MM.1S (cell line): ENCODE data around the gene NUFIP2.

Experiments used
- DNase-seq: peaks from one replicate; pipeline ENCODE4 v3.0.0-alpha.2; 2015
- H2AFZ ChIP-seq: fragments of 300-600 bp; sonication (generic); 2 replicates; pipeline ENCODE4 v1.6.0; 2016; ENCODE audit warnings: antibody characterized with exemption, low read length
- H3F3A ChIP-seq: fragments of 300-600 bp; sonication (generic); 2 replicates; pipeline ENCODE4 v1.6.1; 2016; ENCODE audit warnings: mild to moderate bottlenecking, antibody characterized with exemption, low read length, moderate library complexity, mixed read lengths; ENCODE audit not compliant: insufficient read depth
- H3K27ac ChIP-seq: fragments of 300-600 bp; sonication (generic); 2 replicates; pipeline ENCODE4 v1.5.1; 2016; ENCODE audit warnings: mild to moderate bottlenecking, low read length
- H3K27me3 ChIP-seq: fragments of 300-600 bp; sonication (generic); replicated peaks from 2 replicates; pipeline ENCODE4 v1.6.0; 2016; ENCODE audit warnings: low read length; ENCODE audit not compliant: insufficient read depth
- H3K36me3 ChIP-seq: fragments of 300-600 bp; sonication (generic); replicated peaks from 2 replicates; pipeline ENCODE4 v1.6.1; 2016; ENCODE audit warnings: mild to moderate bottlenecking, low read length, mixed read lengths; ENCODE audit not compliant: insufficient read depth
- H3K4me1 ChIP-seq: fragments of 300-600 bp; sonication (generic); 2 replicates; pipeline ENCODE4 v1.6.1; 2016; ENCODE audit warnings: low read length, mixed read lengths
- H3K4me2 ChIP-seq: fragments of 300-600 bp; sonication (generic); 2 replicates; pipeline ENCODE4 v1.6.0; 2016; ENCODE audit warnings: low read depth, low read length
- H3K4me3 ChIP-seq: fragments of 300-600 bp; sonication (generic); 2 replicates; pipeline ENCODE4 v1.5.1; 2016; ENCODE audit warnings: low read length, mixed read lengths
- H3K79me2 ChIP-seq: fragments of 300-600 bp; sonication (generic); 2 replicates; pipeline ENCODE4 v1.6.1; 2016; ENCODE audit warnings: mixed run types, low read length, mixed read lengths
- H3K9ac ChIP-seq: fragments of 300-600 bp; sonication (generic); 2 replicates; pipeline ENCODE4 v1.6.1; 2016; ENCODE audit warnings: low read length, mixed read lengths
- H3K9me2 ChIP-seq: fragments of 300-600 bp; sonication (generic); replicated peaks from 2 replicates; pipeline ENCODE4 v1.6.1; 2016; ENCODE audit warnings: mild to moderate bottlenecking, low read length, mixed read lengths; ENCODE audit not compliant: insufficient read depth
- H3K9me3 ChIP-seq: fragments of 300-600 bp; sonication (generic); replicated peaks from 2 replicates; pipeline ENCODE4 v1.6.1; 2016; ENCODE audit warnings: mild to moderate bottlenecking, low read length, mixed read lengths; ENCODE audit not compliant: insufficient read depth
- H4K20me1 ChIP-seq: fragments of 300-600 bp; sonication (generic); 2 replicates; pipeline ENCODE4 v1.6.1; 2016; ENCODE audit warnings: mild to moderate bottlenecking, low read length, moderate library complexity, mixed read lengths; ENCODE audit not compliant: insufficient read depth
- EZH2 ChIP-seq: fragments of 300-600 bp; sonication (generic); optimal IDR thresholded peaks from 2 replicates; pipeline ENCODE3; 2017; ENCODE audit warnings: low read depth, mild to moderate bottlenecking, antibody characterized with exemption, low read length, mixed read lengths
- EZH2phosphoT487 ChIP-seq: fragments of 300-600 bp; sonication (generic); IDR thresholded peaks from 2 replicates; pipeline ENCODE4 v1.6.1; 2018; ENCODE audit warnings: antibody characterized with exemption, low read length
- TF ChIP-seq, protein P1 (sequence below): fragments of 300-600 bp; sonication (generic); IDR thresholded peaks from 2 replicates; pipeline ENCODE4 v1.5.1; 2016; ENCODE audit warnings: antibody characterized with exemption, low read length, mixed read lengths

Gene NUFIP2

DNA sequence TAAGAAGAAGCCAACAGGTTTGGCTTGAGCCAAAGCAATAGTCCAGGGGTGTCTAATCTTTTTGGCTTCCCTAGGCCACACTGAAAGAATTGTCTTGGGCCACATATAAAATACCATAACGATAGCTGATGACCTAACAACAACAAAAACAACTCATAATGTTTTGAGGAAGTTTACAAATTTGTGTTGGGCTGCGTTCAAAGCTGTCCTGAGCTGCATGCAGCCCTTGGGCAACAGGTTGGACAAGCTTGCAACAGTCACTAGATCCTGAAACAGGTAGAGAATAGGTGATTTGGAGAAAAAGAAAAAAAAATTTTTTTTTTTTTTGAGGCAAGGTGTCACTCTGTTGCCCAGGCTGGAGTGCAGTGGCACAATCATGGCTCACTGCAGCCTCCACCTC is 42.8 kb downstream of the NUFIP2 start:
- TF ChIP-seq EZH2 = no peak
- TF ChIP-seq EZH2phosphoT487 = no peak
- TF ChIP-seq, protein P1, sequence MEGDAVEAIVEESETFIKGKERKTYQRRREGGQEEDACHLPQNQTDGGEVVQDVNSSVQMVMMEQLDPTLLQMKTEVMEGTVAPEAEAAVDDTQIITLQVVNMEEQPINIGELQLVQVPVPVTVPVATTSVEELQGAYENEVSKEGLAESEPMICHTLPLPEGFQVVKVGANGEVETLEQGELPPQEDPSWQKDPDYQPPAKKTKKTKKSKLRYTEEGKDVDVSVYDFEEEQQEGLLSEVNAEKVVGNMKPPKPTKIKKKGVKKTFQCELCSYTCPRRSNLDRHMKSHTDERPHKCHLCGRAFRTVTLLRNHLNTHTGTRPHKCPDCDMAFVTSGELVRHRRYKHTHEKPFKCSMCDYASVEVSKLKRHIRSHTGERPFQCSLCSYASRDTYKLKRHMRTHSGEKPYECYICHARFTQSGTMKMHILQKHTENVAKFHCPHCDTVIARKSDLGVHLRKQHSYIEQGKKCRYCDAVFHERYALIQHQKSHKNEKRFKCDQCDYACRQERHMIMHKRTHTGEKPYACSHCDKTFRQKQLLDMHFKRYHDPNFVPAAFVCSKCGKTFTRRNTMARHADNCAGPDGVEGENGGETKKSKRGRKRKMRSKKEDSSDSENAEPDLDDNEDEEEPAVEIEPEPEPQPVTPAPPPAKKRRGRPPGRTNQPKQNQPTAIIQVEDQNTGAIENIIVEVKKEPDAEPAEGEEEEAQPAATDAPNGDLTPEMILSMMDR = no peak
- Histone ChIP-seq H3K9ac (no peak overlapping the region), H3K27me3 (no peaks in the 10 kb centered on the region), H3F3A (peaks cover 19% of the 10 kb centered on the region), H3K27ac (no peak overlapping the region), H4K20me1 (no peaks in the 10 kb centered on the region), H3K9me2 (no peaks in the 10 kb centered on the region), H3K4me2 (no peak overlapping the region), H3K4me1 (0 out of 2 replicates have a peak, but pooled peaks cover 3% of the 10 kb centered on the region), H3K4me3 (no peak overlapping the region), H3K36me3 (no peaks in the 10 kb centered on the region), H3K79me2 (no peaks in the 10 kb centered on the region), H3K9me3 (no peaks in the 10 kb centered on the region), H2AFZ (no peak overlapping the region)
- DNase-seq = no peak

DNA sequence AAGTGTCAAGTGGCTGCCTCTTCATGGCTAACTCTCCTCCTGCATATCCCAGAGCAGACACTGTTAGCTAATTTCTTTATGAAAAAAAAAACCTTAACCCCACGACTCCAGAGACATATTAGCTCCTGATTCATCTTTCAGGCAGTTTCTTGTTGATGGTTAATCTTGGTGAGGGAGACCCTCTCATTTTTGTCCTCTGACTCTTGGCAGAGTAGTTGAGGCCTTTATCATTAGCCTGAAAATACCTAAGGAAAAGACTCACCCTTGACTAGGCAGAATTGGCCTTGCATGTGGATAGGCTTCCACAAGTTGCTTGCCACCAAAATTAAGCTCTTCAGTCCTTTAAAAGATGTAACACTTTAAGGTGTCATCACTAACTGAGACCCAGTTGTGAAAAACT is 43.3 kb downstream of the NUFIP2 start:
- Histone ChIP-seq H3K4me2 (no peak overlapping the region), H3K27ac (no peak overlapping the region), H3F3A (peaks cover 19% of the 10 kb centered on the region), H3K4me3 (no peak overlapping the region), H3K27me3 (no peaks in the 10 kb centered on the region), H3K4me1 (peaks cover 7% of the 10 kb centered on the region; the same call in 1 of the 2 replicates), H3K9me3 (no peaks in the 10 kb centered on the region), H3K36me3 (no peaks in the 10 kb centered on the region), H2AFZ (no peak overlapping the region), H3K79me2 (no peaks in the 10 kb centered on the region), H3K9ac (no peak overlapping the region), H4K20me1 (no peaks in the 10 kb centered on the region), H3K9me2 (no peaks in the 10 kb centered on the region)
- DNase-seq = no peak
- no peak for TF ChIP-seq EZH2phosphoT487
- no peak for TF ChIP-seq EZH2
- TF ChIP-seq, protein P1 = no peak

DNA sequence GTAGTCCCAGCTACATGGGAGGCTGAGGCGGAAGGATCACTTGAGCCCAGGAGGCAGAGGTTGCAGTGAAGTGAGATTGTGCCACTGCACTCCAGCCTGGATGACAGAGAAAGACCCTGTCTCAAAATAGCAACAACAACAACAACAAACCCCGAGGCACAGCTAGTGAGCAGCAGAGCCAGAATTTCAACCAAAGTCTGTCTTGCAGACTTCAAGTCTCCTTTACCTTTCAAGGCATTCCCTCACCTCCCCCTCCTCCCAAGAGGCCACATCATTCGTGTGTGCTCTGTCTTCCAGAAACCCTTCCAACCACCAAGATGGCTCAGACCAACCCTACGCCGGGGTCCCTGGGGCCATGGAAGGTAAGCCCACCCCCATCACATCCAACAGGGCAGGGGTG is 45.1 kb downstream of the NUFIP2 start:
- Histone ChIP-seq H3K4me1 (peaks cover 11% of the 10 kb centered on the region; the same call in 1 of the 2 replicates), H3K9me2 (no peaks in the 10 kb centered on the region)
- TF ChIP-seq, protein P1 = no peak
- TF ChIP-seq EZH2phosphoT487 = no peak
- TF ChIP-seq EZH2 = no peak

More for the DNA sequence above, 45.1 kb downstream of the NUFIP2 start:
- DNase-seq = no peak
- Histone ChIP-seq H3K36me3 (no peaks in the 10 kb centered on the region), H3K4me2 (no peak overlapping the region), H3K27ac (no peak overlapping the region), H3K27me3 (no peaks in the 10 kb centered on the region), H3F3A (0 out of 2 replicates have a peak, but pooled peaks cover 11% of the 10 kb centered on the region), H2AFZ (no peak overlapping the region), H3K4me3 (no peak overlapping the region), H3K9me3 (no peaks in the 10 kb centered on the region), H3K79me2 (no peaks in the 10 kb centered on the region), H3K9ac (no peak overlapping the region), H4K20me1 (no peaks in the 10 kb centered on the region)
